HG03442 (cell line): Measurements from ENCODE around the gene RECQL5.
"Not testable (repeated sequence)": the region's sequence is repeated elsewhere in the genome, so short reads cannot be mapped to it uniquely, and the experiment has no call there.

ENCODE experiments used
- ATAC-seq: cut with Tn5 transposase; IDR thresholded peaks from one replicate; pipeline ENCODE4 v1.9.1; 2021; ENCODE audit warnings: mild to moderate bottlenecking, moderate library complexity; ENCODE audit not compliant: unreplicated experiment

RECQL5 gene

GRCh38 chr17:75649687-75650086, 17.3 kb downstream of the RECQL5 start:
- no peak for ATAC-seq

GRCh38 chr17:75647921-75648320, 19.0 kb downstream of the RECQL5 start:
- ATAC-seq, result no peak

GRCh38 chr17:75647061-75647460, 19.9 kb downstream of the RECQL5 start:
- ATAC-seq, result no peak

GRCh38 chr17:75646638-75646992, 20.3 kb downstream of the RECQL5 start:
- no peak for ATAC-seq

- no peak for ATAC-seq
Measured at GRCh38 chr17:75645889-75646637, 20.9 kb downstream of the RECQL5 start.

GRCh38 chr17:75645501-75645888, 21.5 kb downstream of the RECQL5 start:
- ATAC-seq, result no peak

- ATAC-seq, result no peak
Measured at GRCh38 chr17:75643643-75644017, 23.3 kb downstream of the RECQL5 start.

GRCh38 chr17:75642784-75643642, 23.9 kb downstream of the RECQL5 start:
- no peak for ATAC-seq

GRCh38 chr17:75642182-75642783, 24.7 kb downstream of the RECQL5 start:
- no peak for ATAC-seq

GRCh38 chr17:75641343-75641742, 25.6 kb downstream of the RECQL5 start:
- ATAC-seq, result no peak

GRCh38 chr17:75640556-75641119, 26.3 kb downstream of the RECQL5 start:
- ATAC-seq, result no peak

- no peak for ATAC-seq
Measured at GRCh38 chr17:75639771-75640555, 27.0 kb downstream of the RECQL5 start.

GRCh38 chr17:75639327-75639726, 27.6 kb downstream of the RECQL5 start:
- no peak for ATAC-seq

GRCh38 chr17:75638893-75639292, 28.1 kb downstream of the RECQL5 start:
- no peak for ATAC-seq

GRCh38 chr17:75638039-75638438, 28.9 kb downstream of the RECQL5 start:
- not testable (repeated sequence) for ATAC-seq

GRCh38 chr17:75637551-75637950, 29.4 kb downstream of the RECQL5 start:
- ATAC-seq, result no peak

- no peak for ATAC-seq
Measured at GRCh38 chr17:75637143-75637538, 29.8 kb downstream of the RECQL5 start.

GRCh38 chr17:75636381-75637142, 30.4 kb downstream of the RECQL5 start:
- ATAC-seq, result no peak

- no peak for ATAC-seq
Measured at GRCh38 chr17:75635610-75636202, 31.2 kb downstream of the RECQL5 start.
